GM21717 (cell line): ENCODE measurements around the gene HRCT1.
"Not testable (repeated sequence)": the region's sequence is repeated elsewhere in the genome, so short reads cannot be mapped to it uniquely, and the experiment has no call there.

ENCODE experiments used
- ATAC-seq: cut with Tn5 transposase; IDR thresholded peaks from one replicate; pipeline ENCODE4 v1.9.1; 2021; ENCODE audit warnings: mild to moderate bottlenecking, moderate library complexity; ENCODE audit not compliant: unreplicated experiment

Gene HRCT1

GRCh38 chr9:35905912-35906679 is at the start of gene HRCT1:
HRCT1 (plus strand) TSS chr9:35906202; CDS start chr9:35906288, 86 bp downstream.
- ATAC-seq = no peak

- ATAC-seq = no peak
These were observed 49.8 kb upstream of the HRCT1 start for GRCh38 chr9:35856206-35856605.

GRCh38 chr9:35856882-35857281 is 49.1 kb upstream of the HRCT1 start:
- ATAC-seq = no peak

GRCh38 chr9:35858458-35858857 is 47.5 kb upstream of the HRCT1 start:
- ATAC-seq = no peak

GRCh38 chr9:35859310-35859989 is 46.6 kb upstream of the HRCT1 start:
- no peak for ATAC-seq

- ATAC-seq = no peak
These were observed 46.0 kb upstream of the HRCT1 start for GRCh38 chr9:35859990-35860339.

GRCh38 chr9:35861161-35861897 is 44.7 kb upstream of the HRCT1 start:
- ATAC-seq = no peak

GRCh38 chr9:35862328-35862727 is 43.7 kb upstream of the HRCT1 start:
- ATAC-seq = no peak

- ATAC-seq = no peak
These were observed 42.4 kb upstream of the HRCT1 start for GRCh38 chr9:35863583-35863982.

GRCh38 chr9:35864695-35865255 is 41.2 kb upstream of the HRCT1 start:
- no peak for ATAC-seq

- no peak for ATAC-seq
These were observed 38.5 kb upstream of the HRCT1 start for GRCh38 chr9:35867538-35867937.

- no peak for ATAC-seq
These were observed 37.1 kb upstream of the HRCT1 start for GRCh38 chr9:35868933-35869332.

GRCh38 chr9:35869621-35870216 is 36.3 kb upstream of the HRCT1 start:
- no peak for ATAC-seq

GRCh38 chr9:35870351-35870923 is 35.6 kb upstream of the HRCT1 start, which contains the start of gene OR13J1:
OR13J1 (minus strand) TSS chr9:35870401; CDS start chr9:35870401, 0 bp downstream.
- no peak for ATAC-seq

- ATAC-seq = no peak
These were observed 34.5 kb upstream of the HRCT1 start for GRCh38 chr9:35871545-35871944.

GRCh38 chr9:35872505-35872904 is 33.5 kb upstream of the HRCT1 start:
- ATAC-seq = no peak

GRCh38 chr9:35882263-35882848 is 23.6 kb upstream of the HRCT1 start:
- no peak for ATAC-seq

GRCh38 chr9:35882996-35883395 is 23.0 kb upstream of the HRCT1 start:
- ATAC-seq = no peak

GRCh38 chr9:35884908-35885307 is 21.1 kb upstream of the HRCT1 start:
- not testable (repeated sequence) for ATAC-seq

- ATAC-seq = no peak
These were observed 14.4 kb upstream of the HRCT1 start for GRCh38 chr9:35891646-35892045.
